ENCODE data around the gene SURF1.

DNA sequence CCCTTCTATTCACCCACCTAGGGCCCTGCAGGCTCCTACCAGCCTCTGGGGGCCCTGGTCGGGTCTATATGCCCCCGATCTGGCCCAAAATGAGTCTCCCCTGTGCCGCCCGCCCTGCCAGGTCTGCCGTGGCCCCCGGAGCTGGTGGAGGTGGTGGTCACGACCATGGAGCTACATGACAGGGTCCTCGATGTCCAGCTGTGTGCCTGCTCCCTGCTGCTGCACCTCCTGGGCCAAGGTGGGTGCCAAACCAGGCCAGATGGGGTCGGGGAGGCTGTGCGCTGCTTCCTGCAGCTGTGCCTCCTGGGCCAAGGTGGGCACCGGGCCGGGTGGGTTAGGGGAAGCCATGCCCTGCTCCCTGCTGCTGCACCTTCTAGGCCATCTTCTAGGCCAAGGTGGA, 44.0 kb upstream of the SURF1 start:
- no peak for TF ChIP-seq CTCF (IDR thresholded peaks at IDR 0.05)
- TF ChIP-seq POLR2A (IDR thresholded peaks at IDR 0.05), result no peak
